Endothelial cell of umbilical vein (primary cell): ENCODE data around the gene TEX29. TPM values are rescaled to one million over a fixed set of nuclear protein-coding genes. Genes with fewer than 3 reads are reported as not detected.

Experiments used
- BruUV-seq: library from RNA; stranded (reverse); fragments of 400-500 nt; replicated peaks from 2 replicates; lab custom pipeline; 2021; lab: Mats Ljungman, UMichigan
- CTCF ChIA-PET: fragments of 300-600, 350-600 bp; sonication (Branson Sonifier 250); formaldehyde crosslinking; loops from one replicate; lab custom pipeline; 2021; ENCODE audit warnings: antibody characterized with exemption, inconsistent platforms; lab: Charles Lee
- POLR2A ChIA-PET: fragments of 300-600, 350-600 bp; sonication (Branson Sonifier 250); formaldehyde crosslinking; loops from one replicate; lab custom pipeline; 2021; ENCODE audit warnings: antibody characterized with exemption, inconsistent platforms; lab: Charles Lee
- DNase-seq: peaks from one replicate; pipeline ENCODE4 v3.0.0-alpha.2; 2011; ENCODE audit warnings: low read depth, low spot score
- FAIRE-seq: peaks from 2 replicates; lab custom pipeline; 2011; peaks lifted over from hg19 to GRCh38; lab: Jason Lieb, UNC
- H2AFZ ChIP-seq: 2 replicates; pipeline ENCODE4 v1.6.0; 2012; ENCODE audit warnings: low read depth, low read length, control low read depth, inconsistent platforms
- H3K27ac ChIP-seq: 2 replicates; pipeline ENCODE4 v1.5.1; 2011; ENCODE audit warnings: low read depth, mild to moderate bottlenecking, control low read depth, low read length, moderate library complexity; ENCODE audit not compliant: insufficient read depth
- H3K27me3 ChIP-seq, 2 experiments: 2 replicates each; pipeline versions ENCODE4 v1.6.0 to v1.6.1; 2011; ENCODE audit warnings: low read length in 2 of 2, mixed read lengths in 1 of 2; ENCODE audit not compliant: control insufficient read depth in 2 of 2, insufficient read depth in 2 of 2
- H3K36me3 ChIP-seq, 2 experiments: 2 replicates in 1 of 2; 3 replicates in 1 of 2; pipeline ENCODE4 v1.5.1; 2011; ENCODE audit warnings: low read length in 2 of 2, mild to moderate bottlenecking in 1 of 2, moderate library complexity in 1 of 2; ENCODE audit not compliant: control insufficient read depth in 2 of 2, insufficient read depth in 2 of 2; ENCODE audit errors: extremely low read depth in 1 of 2
- H3K4me1 ChIP-seq: 3 replicates; pipeline ENCODE4 v1.5.1; 2011; ENCODE audit warnings: mild to moderate bottlenecking, low read length; ENCODE audit not compliant: control insufficient read depth, insufficient read depth; ENCODE audit errors: extremely low read depth
- H3K4me2 ChIP-seq: 2 replicates; pipeline ENCODE4 v1.6.1; 2011; ENCODE audit warnings: low read length, control low read depth, mixed read lengths; ENCODE audit not compliant: insufficient read depth
- H3K4me3 ChIP-seq, 3 experiments: fragments of 200-600 bp in 1 of 3; sonication (generic), shearing (Covaris generic) in 1 of 3; replicated peaks in 1 of 3; 2 replicates each; pipeline ENCODE4 v1.5.1; 2011 to 2016; ENCODE audit warnings: control low read depth in 3 of 3, low read length in 3 of 3, mild to moderate bottlenecking in 2 of 3, inconsistent platforms in 1 of 3, low read depth in 1 of 3, moderate library complexity in 1 of 3; ENCODE audit not compliant: insufficient read depth in 1 of 3
- H3K79me2 ChIP-seq: 2 replicates; pipeline ENCODE4 v1.6.0; 2012; ENCODE audit warnings: low read length, inconsistent platforms; ENCODE audit not compliant: control insufficient read depth, insufficient read depth
- H3K9ac ChIP-seq: replicated peaks from 2 replicates; pipeline ENCODE3; 2011; ENCODE audit warnings: low read length, control low read depth; ENCODE audit not compliant: insufficient read depth; ENCODE audit errors: extremely low read depth
- H3K9me1 ChIP-seq: replicated peaks from 3 replicates; pipeline ENCODE4 v1.6.0; 2011; ENCODE audit warnings: mild to moderate bottlenecking, low read length; ENCODE audit not compliant: control insufficient read depth, insufficient read depth; ENCODE audit errors: extremely low read depth
- H3K9me3 ChIP-seq: replicated peaks from 2 replicates; pipeline ENCODE4 v1.5.1; 2012; ENCODE audit warnings: low read length, inconsistent platforms; ENCODE audit not compliant: control insufficient read depth, insufficient read depth
- H4K20me1 ChIP-seq: replicated peaks from 2 replicates; pipeline ENCODE3; 2011; ENCODE audit warnings: mild to moderate bottlenecking, low read length; ENCODE audit not compliant: control insufficient read depth, insufficient read depth; ENCODE audit errors: extremely low read depth
- EZH2 ChIP-seq: IDR thresholded peaks from 2 replicates; pipeline ENCODE4 v1.6.1; 2012; ENCODE audit warnings: borderline replicate concordance, low read depth, mild to moderate bottlenecking, moderate library complexity, low read length, inconsistent platforms; ENCODE audit not compliant: severe bottlenecking
- FOS ChIP-seq: IDR thresholded peaks from 2 replicates; pipeline ENCODE4 v1.6.1; 2011; ENCODE audit warnings: mild to moderate bottlenecking, low read length, moderate library complexity, borderline replicate concordance; ENCODE audit not compliant: insufficient read depth
- GATA2 ChIP-seq: IDR thresholded peaks from 2 replicates; pipeline ENCODE4 v1.7.0; 2011; ENCODE audit warnings: low read depth, mild to moderate bottlenecking, moderate library complexity, mixed read lengths, low read length; ENCODE audit not compliant: insufficient read length, insufficient read depth
- JUN ChIP-seq: IDR thresholded peaks from 2 replicates; pipeline ENCODE4 v1.6.1; 2011; ENCODE audit warnings: borderline replicate concordance, low read depth; ENCODE audit not compliant: insufficient read length, insufficient read depth
- MYC ChIP-seq: IDR thresholded peaks from one replicate; pipeline ENCODE4 v1.6.1; 2011; ENCODE audit warnings: mild to moderate bottlenecking, low read depth, low read length
- POLR2A ChIP-seq: IDR thresholded peaks from 2 replicates; pipeline ENCODE4 v1.6.1; 2012; ENCODE audit warnings: low read depth, mild to moderate bottlenecking, control low read depth, low read length
- POLR2AphosphoS5 ChIP-seq: IDR thresholded peaks from 2 replicates; pipeline ENCODE4 v1.6.1; 2012; ENCODE audit warnings: low read depth, mild to moderate bottlenecking, control low read depth, low read length, moderate library complexity; ENCODE audit not compliant: insufficient read depth
- dilution Hi-C: fragments of 300-500 bp; cut with MboI; formaldehyde crosslinking; loops from one replicate; pipeline ENCODE4 v1.15.0; 2019; ENCODE audit warnings: low sequenced_read_pairs; ENCODE audit not compliant: extremely low pct_ligation_motif_present
- intact Hi-C: fragments of 100-400 bp; cut with micrococcal nuclease; formaldehyde crosslinking; loops from one replicate; pipeline ENCODE4 v1.10.0; 2022
- polyA plus RNA-seq, 4 experiments: library from polyadenylated mRNA; depleted of rRNA in 3 of 4; stranded (reverse) in 3 of 4; unstranded in 1 of 4; fragments of >200 nt; gene quantifications; 2 replicates each; pipeline versions ENCODE4 v1.2.1 to v1.2.3, GENCODE V29; 2011 to 2012; ENCODE audit warnings: missing spikeins in 1 of 4
- total RNA-seq: library from RNA; stranded (reverse); gene quantifications from 2 replicates; pipeline ENCODE4 v1.2.3, GENCODE V29; 2021
- TF ChIP-seq, protein P1 (sequence below), 2 donors: IDR thresholded peaks; 1 replicate in 1 of 2; 2 replicates in 1 of 2; pipeline ENCODE4 v1.5.1; 2011; ENCODE audit warnings: low read length in 2 of 2, mild to moderate bottlenecking in 2 of 2, moderate library complexity in 2 of 2, control low read depth in 1 of 2, inconsistent platforms in 1 of 2, low read depth in 1 of 2; ENCODE audit not compliant: insufficient read depth in 1 of 2; ENCODE audit errors: extremely low read depth in 1 of 2
- TF ChIP-seq, protein P2 (sequence below): IDR thresholded peaks from 2 replicates; pipeline ENCODE4 v1.6.1; 2011; ENCODE audit not compliant: insufficient read depth, insufficient read length

The TEX29 gene
- total and polyA plus RNA-seq, 2 donors (not counting 3 experiments of a cell fraction or from before 2014, with no cell fraction given), result 0.44 TPM; not detected in 1

DNA sequence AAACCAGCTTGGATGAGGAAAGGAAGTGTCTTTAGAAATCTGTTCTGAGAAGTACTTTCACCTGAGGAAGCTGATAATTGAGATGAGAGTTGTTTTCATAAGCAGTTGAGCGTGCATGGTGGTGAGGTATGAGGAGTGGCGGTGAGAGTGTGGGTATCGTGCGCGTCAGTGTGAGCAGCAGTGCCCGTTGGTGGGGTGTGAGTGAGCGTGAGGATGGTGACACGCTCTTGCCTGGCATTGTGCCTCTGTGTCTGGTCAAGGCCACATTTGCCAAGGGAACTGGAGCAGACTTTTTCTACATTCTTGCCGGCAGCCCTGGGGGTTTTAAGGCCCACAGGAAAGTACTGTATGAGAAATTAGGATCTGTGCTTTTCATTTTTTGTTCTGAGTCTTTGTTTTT, 36.5 kb upstream of the TEX29 start:
- Histone ChIP-seq H3K4me1 (no peaks in the 10 kb centered on the region), H2AFZ (no peak overlapping the region), H3K4me2 (no peak overlapping the region), H3K27ac (no peak overlapping the region), H4K20me1 (no peaks in the 10 kb centered on the region), H3K9me1 (no peaks in the 10 kb centered on the region), H3K4me3 (no peak overlapping the region), H3K36me3 (peaks cover 34 to 50% of the 10 kb centered on the region in 2 experiments), H3K27me3 (no peaks in the 10 kb centered on the region), H3K9me3 (no peaks in the 10 kb centered on the region), H3K79me2 (peaks cover 4% of the 10 kb centered on the region), H3K9ac (no peak overlapping the region)
- no TSS peak for BruUV-seq
- dilution Hi-C loops, result no loop called here
- TF ChIP-seq FOS, result no peak
- TF ChIP-seq, protein P1, sequence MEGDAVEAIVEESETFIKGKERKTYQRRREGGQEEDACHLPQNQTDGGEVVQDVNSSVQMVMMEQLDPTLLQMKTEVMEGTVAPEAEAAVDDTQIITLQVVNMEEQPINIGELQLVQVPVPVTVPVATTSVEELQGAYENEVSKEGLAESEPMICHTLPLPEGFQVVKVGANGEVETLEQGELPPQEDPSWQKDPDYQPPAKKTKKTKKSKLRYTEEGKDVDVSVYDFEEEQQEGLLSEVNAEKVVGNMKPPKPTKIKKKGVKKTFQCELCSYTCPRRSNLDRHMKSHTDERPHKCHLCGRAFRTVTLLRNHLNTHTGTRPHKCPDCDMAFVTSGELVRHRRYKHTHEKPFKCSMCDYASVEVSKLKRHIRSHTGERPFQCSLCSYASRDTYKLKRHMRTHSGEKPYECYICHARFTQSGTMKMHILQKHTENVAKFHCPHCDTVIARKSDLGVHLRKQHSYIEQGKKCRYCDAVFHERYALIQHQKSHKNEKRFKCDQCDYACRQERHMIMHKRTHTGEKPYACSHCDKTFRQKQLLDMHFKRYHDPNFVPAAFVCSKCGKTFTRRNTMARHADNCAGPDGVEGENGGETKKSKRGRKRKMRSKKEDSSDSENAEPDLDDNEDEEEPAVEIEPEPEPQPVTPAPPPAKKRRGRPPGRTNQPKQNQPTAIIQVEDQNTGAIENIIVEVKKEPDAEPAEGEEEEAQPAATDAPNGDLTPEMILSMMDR (IDR thresholded peaks at IDR 0.05; ENCODE audit: extremely low read depth in 1 of 2, insufficient read depth in 1 of 2, low read depth in 1 of 2, low read length in 2 of 2), result no peak
- no peak for TF ChIP-seq POLR2AphosphoS5
- TF ChIP-seq MYC, result no peak
- TF ChIP-seq EZH2, result no peak
- TF ChIP-seq, protein P2, sequence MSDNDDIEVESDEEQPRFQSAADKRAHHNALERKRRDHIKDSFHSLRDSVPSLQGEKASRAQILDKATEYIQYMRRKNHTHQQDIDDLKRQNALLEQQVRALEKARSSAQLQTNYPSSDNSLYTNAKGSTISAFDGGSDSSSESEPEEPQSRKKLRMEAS, result no peak
- no peak for TF ChIP-seq POLR2A
- no peak for TF ChIP-seq GATA2
- TF ChIP-seq JUN, result no peak
- intact Hi-C loops, result no loop called here
- DNase-seq, result no peak
- no peak for FAIRE-seq
- ChIA-PET CTCF (no interaction called here), POLR2A (no interaction called here)
